HL-60 (cell line): ENCODE results near the gene TCF3.

Experiments
- DNase-seq, 2 experiments: peaks; one replicate each; pipeline ENCODE4 v3.0.0-alpha.2; 2010 to 2020; ENCODE audit warnings: low read depth in 1 of 2, low spot score in 1 of 2
- H3K27ac ChIP-seq: fragments of 250-450 bp; sonication (Bioruptor Pico); replicated peaks from 2 replicates; pipeline ENCODE4 v1.5.1; 2020; ENCODE audit warnings: mild to moderate bottlenecking, moderate library complexity
- H3K27me3 ChIP-seq: fragments of 250-450 bp; sonication (Bioruptor Pico); 2 replicates; pipeline ENCODE4 v1.5.1; 2021; ENCODE audit warnings: mild to moderate bottlenecking, moderate library complexity; ENCODE audit not compliant: insufficient read depth, poor library complexity, severe bottlenecking
- H3K4me3 ChIP-seq: replicated peaks from 2 replicates; pipeline ENCODE4 v1.5.1; 2011; ENCODE audit warnings: mild to moderate bottlenecking, control low read depth, low read length; ENCODE audit not compliant: insufficient read depth
- CTCF ChIP-seq: IDR thresholded peaks from one replicate; pipeline ENCODE4 v1.5.1; 2011; ENCODE audit warnings: low read length, control low read depth, inconsistent platforms; ENCODE audit not compliant: insufficient read depth
- GABPA ChIP-seq: IDR thresholded peaks from 2 replicates; pipeline ENCODE4 v1.6.1; 2012; ENCODE audit warnings: low read depth
- POLR2AphosphoS5 ChIP-seq: IDR thresholded peaks from 2 replicates; pipeline ENCODE4 v1.6.1; 2012; ENCODE audit warnings: low read depth
- REST ChIP-seq: IDR thresholded peaks from 2 replicates; pipeline ENCODE4 v1.6.1; 2012; ENCODE audit warnings: low read depth; ENCODE audit not compliant: insufficient replicate concordance
- SPI1 ChIP-seq: IDR thresholded peaks from 2 replicates; pipeline ENCODE4 v1.6.1; 2012; ENCODE audit warnings: low read depth, mild to moderate bottlenecking, borderline replicate concordance

TCF3 gene

GRCh38 chr19:1561236-1561842 lies 91.1 kb downstream of the TCF3 start:
- TF ChIP-seq CTCF = no peak
- no peak for TF ChIP-seq REST
- no peak overlapping the region for H3K4me3 ChIP-seq
- no peak for DNase-seq
- H3K27ac ChIP-seq = no peak overlapping the region
- no peaks in the 10 kb centered on the region for H3K27me3 ChIP-seq

- H3K27me3 ChIP-seq = no peaks in the 10 kb centered on the region
- no peak overlapping the region for H3K27ac ChIP-seq
- DNase-seq = no peak
- H3K4me3 ChIP-seq = no peak overlapping the region
- TF ChIP-seq SPI1 (no peak), GABPA (no peak), REST (no peak), POLR2AphosphoS5 (no peak), CTCF (no peak)
Measured at GRCh38 chr19:1560286-1560882, 92.0 kb downstream of the TCF3 start.
